Neural cell (in vitro differentiated cells): ENCODE results near the gene SND1. TPM values are rescaled to one million over a fixed set of nuclear protein-coding genes. Genes with fewer than 3 reads are reported as not detected.

Experiments used
- H2AFZ ChIP-seq: fragments of 200-600, 300-800 bp; sonication (generic), shearing (Covaris generic); 2 replicates; pipeline ENCODE4 v1.6.0; 2014; ENCODE audit warnings: low read depth, mild to moderate bottlenecking, antibody characterized with exemption, low read length, moderate library complexity
- H3F3A ChIP-seq: fragments of 200-600 bp; shearing (Covaris generic); 2 replicates; pipeline ENCODE4 v1.6.1; 2016; ENCODE audit warnings: mild to moderate bottlenecking, moderate library complexity, mixed read lengths, antibody characterized with exemption, low read length; ENCODE audit not compliant: insufficient read depth, poor library complexity, severe bottlenecking
- H3K27ac ChIP-seq: fragments of 200-600, 300-800 bp; sonication (generic), shearing (Covaris generic); 2 replicates; pipeline ENCODE4 v1.5.1; 2014; ENCODE audit warnings: mild to moderate bottlenecking, low read length, moderate library complexity
- H3K27me3 ChIP-seq: fragments of 300-800, 200-600 bp; sonication (generic), shearing (Covaris generic); 2 replicates; pipeline ENCODE4 v1.6.0; 2014; ENCODE audit warnings: mild to moderate bottlenecking, low read depth, low read length, moderate library complexity; ENCODE audit not compliant: insufficient read depth
- H3K36me3 ChIP-seq: fragments of 300-800, 200-600 bp; sonication (generic), shearing (Covaris generic); 2 replicates; pipeline ENCODE4 v1.5.1; 2014; ENCODE audit warnings: mild to moderate bottlenecking, antibody characterized with exemption, low read length, moderate library complexity; ENCODE audit not compliant: insufficient read depth
- H3K4me2 ChIP-seq: fragments of 300-800, 200-600 bp; sonication (generic), shearing (Covaris generic); 2 replicates; pipeline ENCODE4 v1.6.0; 2014; ENCODE audit warnings: mild to moderate bottlenecking, low read length
- H3K4me3 ChIP-seq: fragments of 300-800, 200-600 bp; sonication (generic), shearing (Covaris generic); 2 replicates; pipeline ENCODE4 v1.5.1; 2014; ENCODE audit warnings: mild to moderate bottlenecking, low read length, moderate library complexity
- H3K79me2 ChIP-seq: fragments of 200-600 bp; shearing (Covaris generic); replicated peaks from 2 replicates; pipeline ENCODE4 v1.6.0; 2014; ENCODE audit warnings: mild to moderate bottlenecking, low read length, moderate library complexity; ENCODE audit not compliant: insufficient read depth
- H3K9ac ChIP-seq: fragments of 300-800, 200-600 bp; sonication (generic), shearing (Covaris generic); 2 replicates; pipeline ENCODE4 v1.6.1; 2016; ENCODE audit warnings: mild to moderate bottlenecking, low read length, mixed read lengths
- H3K9me2 ChIP-seq: fragments of 200-600 bp; shearing (Covaris generic); 2 replicates; pipeline ENCODE4 v1.6.1; 2016; ENCODE audit warnings: mild to moderate bottlenecking, low read length, mixed read lengths; ENCODE audit not compliant: insufficient read depth
- H3K9me3 ChIP-seq: fragments of 200-600, 300-800 bp; sonication (generic), shearing (Covaris generic); 2 replicates; pipeline ENCODE4 v1.6.1; 2016; ENCODE audit warnings: mild to moderate bottlenecking, mixed run types, low read length, moderate library complexity, mixed read lengths
- H4K20me1 ChIP-seq: fragments of 200-600 bp; shearing (Covaris generic); 2 replicates; pipeline ENCODE4 v1.6.1; 2016; ENCODE audit warnings: mild to moderate bottlenecking, mixed run types; ENCODE audit not compliant: insufficient read depth
- CTCF ChIP-seq: fragments of 450-650 bp; IDR thresholded peaks from 2 replicates; pipeline ENCODE4 v1.5.1; 2014; ENCODE audit warnings: antibody characterized with exemption, mild to moderate bottlenecking, moderate library complexity; ENCODE audit not compliant: poor library complexity, severe bottlenecking
- EP300 ChIP-seq: fragments of 450-650 bp; conservative IDR thresholded peaks from 2 replicates; pipeline ENCODE4 v1.6.1; 2014; ENCODE audit warnings: antibody characterized with exemption, mild to moderate bottlenecking, moderate library complexity; ENCODE audit not compliant: poor library complexity, severe bottlenecking
- EZH2 ChIP-seq: fragments of 200-600, 300-800 bp; shearing (Covaris generic), sonication (generic); IDR thresholded peaks from 2 replicates; pipeline ENCODE4 v1.6.1; 2014; ENCODE audit warnings: antibody characterized with exemption, low read length, borderline replicate concordance, mild to moderate bottlenecking; ENCODE audit not compliant: insufficient read depth, poor library complexity, severe bottlenecking
- MXI1 ChIP-seq: fragments of 450-650 bp; conservative IDR thresholded peaks from 2 replicates; pipeline ENCODE4 v1.6.1; 2014; ENCODE audit warnings: antibody characterized with exemption, mild to moderate bottlenecking; ENCODE audit not compliant: poor library complexity, severe bottlenecking
- POLR2AphosphoS5 ChIP-seq: IDR thresholded peaks from 2 replicates; pipeline ENCODE4 v1.6.1; 2012
- RAD21 ChIP-seq: fragments of 450-650 bp; conservative IDR thresholded peaks from 2 replicates; pipeline ENCODE4 v1.6.1; 2014; ENCODE audit warnings: antibody characterized with exemption, mild to moderate bottlenecking, moderate library complexity
- REST ChIP-seq: IDR thresholded peaks from 2 replicates; pipeline ENCODE4 v1.6.1; 2012; ENCODE audit warnings: borderline replicate concordance
- SMC3 ChIP-seq: fragments of 450-650 bp; conservative IDR thresholded peaks from 2 replicates; pipeline ENCODE4 v1.6.1; 2014; ENCODE audit warnings: antibody characterized with exemption, mild to moderate bottlenecking, moderate library complexity; ENCODE audit not compliant: poor library complexity
- TAF1 ChIP-seq: IDR thresholded peaks from 2 replicates; pipeline ENCODE4 v1.6.1; 2012; ENCODE audit warnings: low read depth
- polyA plus RNA-seq: library from polyadenylated mRNA; depleted of rRNA; stranded (reverse); fragments of >200 nt; gene quantifications from 2 replicates; pipeline ENCODE4 v1.2.3, GENCODE V29; 2014

Gene SND1
- polyA plus RNA-seq, 1 donor from 2014 or later: 37.4 TPM

- Histone ChIP-seq H3K27me3 (no peaks in the 10 kb centered on the region), H3K79me2 (no peaks in the 10 kb centered on the region), H3K4me3 (no peak overlapping the region), H3K9ac (no peak overlapping the region), H3F3A (no peaks in the 10 kb centered on the region), H3K9me2 (no peaks in the 10 kb centered on the region), H3K9me3 (no peaks in the 10 kb centered on the region), H4K20me1 (no peaks in the 10 kb centered on the region), H3K4me2 (no peak overlapping the region), H3K27ac (no peak overlapping the region), H2AFZ (no peak overlapping the region), H3K36me3 (no peaks in the 10 kb centered on the region)
- TF ChIP-seq EP300 (no peak), POLR2AphosphoS5 (no peak), MXI1 (no peak), RAD21 (no peak), TAF1 (no peak), EZH2 (no peak), SMC3 (no peak), REST (no peak)
These were observed 348.1 kb downstream of the SND1 start for GRCh38 chr7:128000048-128000447.

- Histone ChIP-seq H3K9me3 (no peaks in the 10 kb centered on the region), H3K9ac (no peak overlapping the region), H4K20me1 (no peaks in the 10 kb centered on the region), H3K4me2 (no peak overlapping the region), H3K79me2 (no peaks in the 10 kb centered on the region), H3K27ac (no peak overlapping the region), H2AFZ (no peak overlapping the region), H3K36me3 (peaks cover under 1% of the 10 kb centered on the region), H3F3A (no peaks in the 10 kb centered on the region), H3K4me3 (no peak overlapping the region), H3K9me2 (no peaks in the 10 kb centered on the region), H3K27me3 (no peaks in the 10 kb centered on the region)
- no peak for TF ChIP-seq REST
- TF ChIP-seq CTCF: no peak
- no peak for TF ChIP-seq TAF1
- TF ChIP-seq SMC3: no peak
- TF ChIP-seq MXI1: no peak
- TF ChIP-seq EP300: no peak
- no peak for TF ChIP-seq EZH2
- no peak for TF ChIP-seq RAD21
These were observed 348.9 kb downstream of the SND1 start for GRCh38 chr7:128000854-128001265.
